Activated B cell treated with CpG ODN at 0.5 μM for 24 hours (primary cell): ENCODE data around the gene HIGD2A. TPM values are rescaled to one million over a fixed set of nuclear protein-coding genes. Genes with fewer than 3 reads are reported as not detected.

Experiments used
- ATAC-seq: fragments of 200-7000 bp; cut with Tn5 transposase; one replicate; pipeline ENCODE4 v1.10.0; 2021; ENCODE audit warnings: low read depth, mild to moderate bottlenecking, moderate library complexity
- CTCF ChIA-PET: fragments of 350-600 bp; sonication (Branson Sonifier 250); formaldehyde crosslinking; loops from one replicate; lab custom pipeline; 2021; ENCODE audit warnings: antibody characterized with exemption; lab: Charles Lee
- POLR2A ChIA-PET: fragments of 350-600 bp; sonication (Branson Sonifier 250); formaldehyde crosslinking; loops from one replicate; lab custom pipeline; 2021; ENCODE audit warnings: antibody characterized with exemption; lab: Charles Lee
- DNase-seq: peaks from one replicate; pipeline ENCODE4 v3.0.0; 2022
- H3K27ac Mint-ChIP-seq: one replicate; pipeline ENCODE4 v1.8.0; 2020; ENCODE audit warnings: mixed read lengths
- H3K27me3 Mint-ChIP-seq: one replicate; pipeline ENCODE4 v1.8.0; 2021; ENCODE audit warnings: mixed read lengths
- H3K36me3 Mint-ChIP-seq: one replicate; pipeline ENCODE4 v1.8.0; 2021; ENCODE audit warnings: low read depth, mixed read lengths
- H3K4me1 Mint-ChIP-seq: one replicate; pipeline ENCODE4 v1.8.0; 2021; ENCODE audit warnings: mixed read lengths
- H3K4me3 Mint-ChIP-seq: one replicate; pipeline ENCODE4 v1.8.0; 2020; ENCODE audit warnings: mild to moderate bottlenecking, mixed read lengths
- H3K9me3 Mint-ChIP-seq: one replicate; pipeline ENCODE4 v1.8.0; 2020; ENCODE audit warnings: mixed read lengths
- CTCF ChIP-seq: fragments of 200-600 bp; IDR thresholded peaks from one replicate; pipeline ENCODE4 v1.8.0; 2022; ENCODE audit warnings: antibody characterized with exemption, mild to moderate bottlenecking
- intact Hi-C: fragments of 100-400 bp; cut with micrococcal nuclease; formaldehyde crosslinking; loops from one replicate; pipeline ENCODE4 v1.15.1; 2024
- total RNA-seq: library from RNA; stranded (reverse); gene quantifications from 2 replicates; pipeline ENCODE4 v1.2.3, GENCODE V29; 2022

HIGD2A gene
- total RNA-seq, 1 donor from 2014 or later, result 116 TPM

GRCh38 chr5:176366232-176366894 lies 22.2 kb upstream of the HIGD2A start:
- Mint-ChIP-seq H3K4me3 (peak overlapping the region; percentile 75), H3K27ac (no peak overlapping the region), H3K36me3 (peaks cover 39% of the 10 kb centered on the region), H3K27me3 (no peaks in the 10 kb centered on the region), H3K9me3 (no peaks in the 10 kb centered on the region), H3K4me1 (peaks cover 16% of the 10 kb centered on the region)
- no peak for TF ChIP-seq CTCF
- CTCF ChIA-PET, result no interaction called here
- no peak for DNase-seq
- no peak for ATAC-seq
- POLR2A ChIA-PET, result interaction anchor here (0.7 kb wide), 1 partner anchor 38 kb away, joined by 6 read pairs; no protein-coding TSS in a partner anchor
- intact Hi-C loops, result no loop called here

GRCh38 chr5:176368726-176369125 lies 19.8 kb upstream of the HIGD2A start:
- POLR2A ChIA-PET, result interaction anchor here (1.0 kb wide), 1 partner anchor 20 kb away, joined by 3 read pairs; the partner anchor contains the start of genes HIGD2A and NOP16
- Mint-ChIP-seq H3K36me3 (peaks cover 42% of the 10 kb centered on the region), H3K4me3 (no peak overlapping the region)

GRCh38 chr5:176369934-176370711 lies 18.4 kb upstream of the HIGD2A start:
- Mint-ChIP-seq H3K4me1 (peaks cover 13% of the 10 kb centered on the region), H3K9me3 (no peaks in the 10 kb centered on the region), H3K36me3 (peaks cover 42% of the 10 kb centered on the region), H3K27me3 (no peaks in the 10 kb centered on the region), H3K27ac (no peak overlapping the region), H3K4me3 (no peak overlapping the region)
- ChIA-PET POLR2A (interaction anchor here (0.7 kb wide), 1 partner anchor 8 kb away, joined by 4 read pairs; no protein-coding TSS in a partner anchor), CTCF (no interaction called here)
- DNase-seq (no peak), ATAC-seq (no peak)
- intact Hi-C loops, result no loop called here
- no peak for TF ChIP-seq CTCF

More at GRCh38 chr5:176368726-176369125, 19.8 kb upstream of the HIGD2A start:
- H3K9me3 Mint-ChIP-seq, result no peaks in the 10 kb centered on the region
- CTCF ChIA-PET, result no interaction called here
- ATAC-seq (no peak), DNase-seq (no peak)
- H3K4me1 Mint-ChIP-seq, result peaks cover 12% of the 10 kb centered on the region
- intact Hi-C loops, result no loop called here
- TF ChIP-seq CTCF, result no peak
- H3K27me3 Mint-ChIP-seq, result no peaks in the 10 kb centered on the region
- no peak overlapping the region for H3K27ac Mint-ChIP-seq

- Mint-ChIP-seq H3K4me1 (peaks cover 9% of the 10 kb centered on the region), H3K36me3 (peaks cover 42% of the 10 kb centered on the region), H3K4me3 (no peak overlapping the region), H3K27me3 (no peaks in the 10 kb centered on the region), H3K9me3 (no peaks in the 10 kb centered on the region), H3K27ac (peak overlapping the region; percentile 56)
- ATAC-seq, result no peak
- ChIA-PET CTCF (no interaction called here), POLR2A (interaction anchor here (1.0 kb wide), 1 partner anchor 10 kb away, joined by 7 read pairs; the partner anchor contains the start of gene KIAA1191)
- no peak for TF ChIP-seq CTCF
- intact Hi-C loops, result no loop called here
- no peak for DNase-seq
Measured at GRCh38 chr5:176371621-176372539, 16.7 kb upstream of the HIGD2A start.
